ENCODE data around the gene AKT2.

The AKT2 gene

GRCh38 chr19:40256512-40256911 lies 28.6 kb downstream of the AKT2 start:
- Histone ChIP-seq H3K36me3 (ENCODE audit: control insufficient read depth, insufficient read depth, low read length) (peaks cover 33% of the 10 kb centered on the region), H3K27me3 (ENCODE audit: control insufficient read depth, insufficient read depth, low read length) (no peaks in the 10 kb centered on the region), H3K4me1 (ENCODE audit: control insufficient read depth, insufficient read depth, low read length) (peaks cover 2% of the 10 kb centered on the region), H3K9ac (ENCODE audit: low read depth, low read length) (no peak overlapping the region), H3K9me3 (ENCODE audit: control insufficient read depth, insufficient read depth, low read length) (no peaks in the 10 kb centered on the region), H3K4me3 (ENCODE audit: low read depth, low read length) (no peak overlapping the region)

- H3K36me3 ChIP-seq (ENCODE audit: control insufficient read depth, insufficient read depth, low read length), result peaks cover 34% of the 10 kb centered on the region
- H3K27me3 ChIP-seq (ENCODE audit: control insufficient read depth, insufficient read depth, low read length), result no peaks in the 10 kb centered on the region
- H3K9ac ChIP-seq (ENCODE audit: low read depth, low read length), result no peak overlapping the region
- H3K4me1 ChIP-seq (ENCODE audit: control insufficient read depth, insufficient read depth, low read length), result peaks cover 2% of the 10 kb centered on the region
- H3K4me3 ChIP-seq (ENCODE audit: low read depth, low read length), result no peak overlapping the region
- H3K9me3 ChIP-seq (ENCODE audit: control insufficient read depth, insufficient read depth, low read length), result no peaks in the 10 kb centered on the region
Measured at GRCh38 chr19:40255619-40256166, 29.5 kb downstream of the AKT2 start.

DNA sequence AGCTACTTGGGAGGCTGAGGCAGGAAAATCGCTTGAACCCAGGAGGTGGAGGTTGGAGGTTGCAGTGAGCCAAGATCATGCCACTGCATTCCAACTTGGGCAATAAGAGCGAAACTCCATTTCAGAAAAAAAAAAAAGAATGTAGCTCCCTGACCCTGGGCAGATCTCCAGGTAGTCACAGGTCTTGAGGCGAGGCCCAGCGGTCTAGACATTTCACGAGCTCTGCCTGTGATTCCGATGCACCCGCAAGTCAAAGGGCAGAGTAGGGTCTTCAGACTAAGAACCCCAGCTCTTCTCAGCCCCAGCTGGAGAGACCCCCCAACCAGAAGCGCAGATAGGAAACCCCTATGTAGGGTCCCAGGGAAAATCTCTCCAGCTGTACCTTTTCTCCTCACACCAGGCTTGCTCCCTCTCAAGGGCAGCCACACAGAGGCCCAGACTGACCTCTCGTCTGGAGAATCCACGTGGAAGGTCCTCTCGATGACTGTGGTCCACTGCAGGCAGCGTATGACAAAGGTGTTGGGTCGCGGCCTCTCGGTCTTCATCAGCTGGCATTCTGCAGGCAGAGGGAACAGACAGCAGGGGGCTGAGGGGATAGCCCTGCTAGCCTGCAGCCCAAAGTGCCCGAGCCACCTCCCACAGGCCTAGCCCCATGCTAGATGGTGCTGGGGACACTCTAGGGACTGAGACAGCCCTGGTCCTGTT lies 30.3 kb downstream of the AKT2 start:
- peaks cover 35% of the 10 kb centered on the region for H3K36me3 ChIP-seq (ENCODE audit: control insufficient read depth, insufficient read depth, low read length)
- H3K9ac ChIP-seq (ENCODE audit: low read depth, low read length), result no peak overlapping the region
- H3K27me3 ChIP-seq (ENCODE audit: control insufficient read depth, insufficient read depth, low read length), result no peaks in the 10 kb centered on the region
- peaks cover 2% of the 10 kb centered on the region for H3K4me1 ChIP-seq (ENCODE audit: control insufficient read depth, insufficient read depth, low read length)
- no peaks in the 10 kb centered on the region for H3K9me3 ChIP-seq (ENCODE audit: control insufficient read depth, insufficient read depth, low read length)
- H3K4me3 ChIP-seq (ENCODE audit: low read depth, low read length), result no peak overlapping the region

- Histone ChIP-seq H3K36me3 (ENCODE audit: control insufficient read depth, insufficient read depth, low read length) (peaks cover 36% of the 10 kb centered on the region), H3K27me3 (ENCODE audit: control insufficient read depth, insufficient read depth, low read length) (no peaks in the 10 kb centered on the region), H3K9ac (ENCODE audit: low read depth, low read length) (no peak overlapping the region)
Measured at GRCh38 chr19:40253611-40254092, 31.5 kb downstream of the AKT2 start.

DNA sequence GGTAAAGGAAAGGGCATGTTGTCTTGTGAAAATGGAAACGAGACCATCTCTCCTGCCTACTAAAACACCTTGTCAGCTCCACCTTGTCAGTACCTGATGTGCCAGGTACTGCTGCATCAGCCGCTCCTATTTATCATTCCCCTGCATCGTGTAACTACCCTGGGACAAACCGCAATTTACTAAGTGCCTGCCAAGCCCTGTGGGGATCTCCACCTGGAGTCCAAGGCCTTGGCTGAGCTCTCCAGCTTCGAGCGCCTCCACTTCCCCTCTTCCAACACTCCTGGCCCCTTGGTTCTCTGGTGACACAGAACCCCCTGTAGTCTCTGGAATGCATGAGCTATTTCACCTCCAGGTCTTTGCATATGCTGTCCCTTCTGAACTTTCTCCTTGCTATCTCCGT lies 32.8 kb downstream of the AKT2 start:
- Histone ChIP-seq H3K4me1 (ENCODE audit: control insufficient read depth, insufficient read depth, low read length) (peaks cover 2% of the 10 kb centered on the region), H3K9me3 (ENCODE audit: control insufficient read depth, insufficient read depth, low read length) (no peaks in the 10 kb centered on the region), H3K9ac (ENCODE audit: low read depth, low read length) (no peak overlapping the region), H3K27me3 (ENCODE audit: control insufficient read depth, insufficient read depth, low read length) (no peaks in the 10 kb centered on the region), H3K4me3 (ENCODE audit: low read depth, low read length) (no peak overlapping the region), H3K36me3 (ENCODE audit: control insufficient read depth, insufficient read depth, low read length) (peaks cover 42% of the 10 kb centered on the region)

More at GRCh38 chr19:40253611-40254092, 31.5 kb downstream of the AKT2 start:
- Histone ChIP-seq H3K4me3 (ENCODE audit: low read depth, low read length) (no peak overlapping the region), H3K4me1 (ENCODE audit: control insufficient read depth, insufficient read depth, low read length) (peaks cover 2% of the 10 kb centered on the region), H3K9me3 (ENCODE audit: control insufficient read depth, insufficient read depth, low read length) (no peaks in the 10 kb centered on the region)

- peaks cover 2% of the 10 kb centered on the region for H3K4me1 ChIP-seq (ENCODE audit: control insufficient read depth, insufficient read depth, low read length)
- H3K36me3 ChIP-seq (ENCODE audit: control insufficient read depth, insufficient read depth, low read length), result peaks cover 39% of the 10 kb centered on the region
Measured at GRCh38 chr19:40251991-40252390, 33.2 kb downstream of the AKT2 start.

GRCh38 chr19:40251244-40251643 lies 33.9 kb downstream of the AKT2 start:
- Histone ChIP-seq H3K36me3 (ENCODE audit: control insufficient read depth, insufficient read depth, low read length) (peaks cover 33% of the 10 kb centered on the region), H3K9me3 (ENCODE audit: control insufficient read depth, insufficient read depth, low read length) (no peaks in the 10 kb centered on the region)

More at GRCh38 chr19:40251991-40252390, 33.2 kb downstream of the AKT2 start:
- H3K4me3 ChIP-seq (ENCODE audit: low read depth, low read length), result no peak overlapping the region
- no peaks in the 10 kb centered on the region for H3K27me3 ChIP-seq (ENCODE audit: control insufficient read depth, insufficient read depth, low read length)
- H3K9ac ChIP-seq (ENCODE audit: low read depth, low read length), result no peak overlapping the region
- no peaks in the 10 kb centered on the region for H3K9me3 ChIP-seq (ENCODE audit: control insufficient read depth, insufficient read depth, low read length)

GRCh38 chr19:40249781-40250180 lies 35.4 kb downstream of the AKT2 start:
- no peak overlapping the region for H3K4me3 ChIP-seq (ENCODE audit: low read depth, low read length)
- peaks cover 5% of the 10 kb centered on the region for H3K4me1 ChIP-seq (ENCODE audit: control insufficient read depth, insufficient read depth, low read length)
- peaks cover 19% of the 10 kb centered on the region for H3K36me3 ChIP-seq (ENCODE audit: control insufficient read depth, insufficient read depth, low read length)
- no peaks in the 10 kb centered on the region for H3K27me3 ChIP-seq (ENCODE audit: control insufficient read depth, insufficient read depth, low read length)
- H3K9ac ChIP-seq (ENCODE audit: low read depth, low read length), result no peak overlapping the region
- no peaks in the 10 kb centered on the region for H3K9me3 ChIP-seq (ENCODE audit: control insufficient read depth, insufficient read depth, low read length)

More at GRCh38 chr19:40251244-40251643, 33.9 kb downstream of the AKT2 start:
- peaks cover 2% of the 10 kb centered on the region for H3K4me1 ChIP-seq (ENCODE audit: control insufficient read depth, insufficient read depth, low read length)
- no peaks in the 10 kb centered on the region for H3K27me3 ChIP-seq (ENCODE audit: control insufficient read depth, insufficient read depth, low read length)
- H3K9ac ChIP-seq (ENCODE audit: low read depth, low read length), result no peak overlapping the region
- H3K4me3 ChIP-seq (ENCODE audit: low read depth, low read length), result no peak overlapping the region

DNA sequence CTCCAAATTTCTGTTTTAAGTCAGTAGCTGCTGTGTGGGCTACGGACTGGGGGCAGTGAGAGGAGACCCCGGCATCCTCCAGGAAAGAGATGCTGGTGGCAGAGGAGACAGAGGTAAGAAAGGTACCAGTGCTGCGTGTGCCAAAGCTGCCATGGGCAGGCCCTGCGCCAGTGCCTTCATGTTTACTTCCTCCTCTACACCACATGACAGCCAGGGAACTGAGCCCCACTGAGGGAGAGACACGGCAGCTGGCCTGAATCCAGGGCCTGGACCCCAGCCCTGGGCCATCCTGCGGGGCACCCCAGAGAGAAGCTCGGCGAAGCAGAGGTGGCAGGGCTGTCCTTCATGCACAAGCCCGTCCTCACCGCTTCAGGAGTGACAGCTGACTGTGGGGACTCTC lies 35.9 kb downstream of the AKT2 start:
- Histone ChIP-seq H3K9ac (ENCODE audit: low read depth, low read length) (no peak overlapping the region), H3K4me1 (ENCODE audit: control insufficient read depth, insufficient read depth, low read length) (peaks cover 5% of the 10 kb centered on the region), H3K4me3 (ENCODE audit: low read depth, low read length) (no peak overlapping the region), H3K36me3 (ENCODE audit: control insufficient read depth, insufficient read depth, low read length) (peaks cover 18% of the 10 kb centered on the region), H3K9me3 (ENCODE audit: control insufficient read depth, insufficient read depth, low read length) (no peaks in the 10 kb centered on the region), H3K27me3 (ENCODE audit: control insufficient read depth, insufficient read depth, low read length) (no peaks in the 10 kb centered on the region)

GRCh38 chr19:40247735-40248262 lies 37.3 kb downstream of the AKT2 start:
- H3K9ac ChIP-seq (ENCODE audit: low read depth, low read length), result no peak overlapping the region
- peaks cover 18% of the 10 kb centered on the region for H3K36me3 ChIP-seq (ENCODE audit: control insufficient read depth, insufficient read depth, low read length)
- peaks cover 5% of the 10 kb centered on the region for H3K4me1 ChIP-seq (ENCODE audit: control insufficient read depth, insufficient read depth, low read length)
- no peaks in the 10 kb centered on the region for H3K27me3 ChIP-seq (ENCODE audit: control insufficient read depth, insufficient read depth, low read length)
- no peaks in the 10 kb centered on the region for H3K9me3 ChIP-seq (ENCODE audit: control insufficient read depth, insufficient read depth, low read length)
- H3K4me3 ChIP-seq (ENCODE audit: low read depth, low read length), result no peak overlapping the region

DNA sequence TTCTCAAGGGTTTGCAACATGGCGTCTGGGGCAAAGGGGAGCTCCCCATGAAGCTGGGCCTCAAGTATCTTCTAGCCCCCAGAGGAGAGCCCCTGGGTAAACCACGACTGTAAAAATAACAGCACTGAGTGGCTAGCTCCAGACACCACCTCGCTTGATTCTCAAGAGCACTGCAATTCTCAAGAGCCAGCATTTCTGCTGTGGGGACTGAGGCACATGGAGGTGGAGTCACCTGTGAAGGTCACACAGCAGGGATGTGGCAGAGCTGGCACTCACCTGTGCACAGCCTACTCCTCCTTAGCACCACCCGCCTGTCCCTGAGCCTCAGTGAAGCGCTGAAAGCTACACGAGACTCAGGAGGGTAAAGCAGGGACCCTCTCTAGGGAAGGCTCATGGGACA lies 38.0 kb downstream of the AKT2 start:
- Histone ChIP-seq H3K9me3 (ENCODE audit: control insufficient read depth, insufficient read depth, low read length) (no peaks in the 10 kb centered on the region), H3K9ac (ENCODE audit: low read depth, low read length) (no peak overlapping the region), H3K36me3 (ENCODE audit: control insufficient read depth, insufficient read depth, low read length) (peaks cover 20% of the 10 kb centered on the region), H3K4me1 (ENCODE audit: control insufficient read depth, insufficient read depth, low read length) (peaks cover 3% of the 10 kb centered on the region), H3K4me3 (ENCODE audit: low read depth, low read length) (no peak overlapping the region), H3K27me3 (ENCODE audit: control insufficient read depth, insufficient read depth, low read length) (no peaks in the 10 kb centered on the region)
